Common myeloid progenitor, CD34-positive (primary cell): ENCODE measurements around the gene SOHLH1.

ENCODE experiments used
- CTCF ChIA-PET: fragments of 350-600 bp; sonication (Branson Sonifier 250); formaldehyde crosslinking; loops from one replicate; lab custom pipeline; 2021; ENCODE audit warnings: antibody characterized with exemption; lab: Charles Lee
- POLR2A ChIA-PET: fragments of 350-600 bp; sonication (Branson Sonifier 250); formaldehyde crosslinking; loops from one replicate; lab custom pipeline; 2021; ENCODE audit warnings: antibody characterized with exemption; lab: Charles Lee
- DNase-seq, 3 donors: peaks; one replicate each; pipeline versions ENCODE4 v3.0.0 to v3.0.0-alpha.2; 2013
- H3K27ac ChIP-seq, 2 experiments: 1 replicate in 1 of 2; 2 replicates in 1 of 2; pipeline ENCODE4 v1.7.0; 2013; ENCODE audit warnings: inconsistent platforms in 2 of 2, low read length in 2 of 2, mild to moderate bottlenecking in 2 of 2, low read depth in 1 of 2, moderate library complexity in 1 of 2; ENCODE audit not compliant: severe bottlenecking in 2 of 2, insufficient read depth in 1 of 2, poor library complexity in 1 of 2
- H3K27me3 ChIP-seq, 5 experiments: replicated peaks in 2 of 5; 1 replicate in 3 of 5; 2 replicates in 2 of 5; pipeline versions ENCODE4 v1.6.1 to v1.7.0; 2013; ENCODE audit warnings: low read length in 4 of 5, mild to moderate bottlenecking in 2 of 5, moderate library complexity in 2 of 5, inconsistent platforms in 1 of 5; ENCODE audit not compliant: insufficient read depth in 5 of 5, control insufficient read depth in 4 of 5
- H3K36me3 ChIP-seq, 4 experiments: 1 replicate in 2 of 4; 2 replicates in 2 of 4; pipeline versions ENCODE4 v1.6.1 to v1.7.0; 2013; ENCODE audit warnings: low read length in 3 of 4, control low read depth in 1 of 4, mild to moderate bottlenecking in 1 of 4; ENCODE audit not compliant: control insufficient read depth in 4 of 4, insufficient read depth in 4 of 4
- H3K4me1 ChIP-seq, 4 experiments: 1 replicate in 3 of 4; 2 replicates in 1 of 4; pipeline versions ENCODE4 v1.6.1 to v1.7.1; 2013; ENCODE audit warnings: low read length in 3 of 4, mild to moderate bottlenecking in 3 of 4, control low read depth in 1 of 4, inconsistent platforms in 1 of 4, moderate library complexity in 1 of 4; ENCODE audit not compliant: control insufficient read depth in 4 of 4, insufficient read depth in 4 of 4; ENCODE audit errors: control extremely low read depth in 1 of 4
- H3K4me3 ChIP-seq, 7 experiments: 1 replicate in 4 of 7; 2 replicates in 3 of 7; pipeline versions ENCODE4 v1.5.1 to v1.7.0; 2013; ENCODE audit warnings: mild to moderate bottlenecking in 7 of 7, low read length in 6 of 7, moderate library complexity in 6 of 7, inconsistent platforms in 2 of 7, low read depth in 2 of 7, control low read depth in 1 of 7; ENCODE audit not compliant: insufficient read depth in 4 of 7, control insufficient read depth in 1 of 7; ENCODE audit errors: extremely low read depth in 1 of 7
- H3K9me3 ChIP-seq, 5 experiments: 1 replicate in 4 of 5; 2 replicates in 1 of 5; pipeline versions ENCODE4 v1.6.1 to v1.7.1; 2013; ENCODE audit warnings: low read length in 4 of 5, mild to moderate bottlenecking in 2 of 5, inconsistent platforms in 1 of 5, low read depth in 1 of 5, moderate library complexity in 1 of 5; ENCODE audit not compliant: control insufficient read depth in 4 of 5, insufficient read depth in 2 of 5; ENCODE audit errors: control extremely low read depth in 1 of 5
- WGBS: methylation state at CpG from one replicate; pipeline ENCODE4 v1.1.5; 2013; ENCODE audit not compliant: insufficient coverage; 5-methylcytosine and 5-hydroxymethylcytosine counted together

The SOHLH1 gene

GRCh38 chr9:135736979-135737839 is 37.9 kb upstream of the SOHLH1 start:
- Histone ChIP-seq H3K9me3 (peaks cover 0 to 3% (median 0%) of the 10 kb centered on the region in 5 experiments), H3K27ac (no peak overlapping the region), H3K4me1 (no peaks in the 10 kb centered on the region), H3K27me3 (peaks cover 0 to 65% (median 11%) of the 10 kb centered on the region in 5 experiments), H3K36me3 (no peaks in the 10 kb centered on the region), H3K4me3 (no peak overlapping the region)
- CTCF ChIA-PET, result no interaction called here
- no peak for DNase-seq
- POLR2A ChIA-PET, result no interaction called here
- WGBS, result 73% methylated on average over 21 of the region's 23 CpGs

GRCh38 chr9:135736272-135736978 is 37.1 kb upstream of the SOHLH1 start:
- H3K9me3 ChIP-seq, result peaks cover 0 to 8% (median 3%) of the 10 kb centered on the region in 5 experiments
- H3K36me3 ChIP-seq, result no peaks in the 10 kb centered on the region
- H3K27ac ChIP-seq, result no peak overlapping the region
- DNase-seq, result no peak
- POLR2A ChIA-PET, result no interaction called here
- no peak overlapping the region for H3K4me3 ChIP-seq
- peaks cover 0 to 65% (median 9%) of the 10 kb centered on the region in 5 experiments for H3K27me3 ChIP-seq
- CTCF ChIA-PET, result no interaction called here
- WGBS, result 5% methylated on average over 40 of the region's 78 CpGs
- H3K4me1 ChIP-seq, result no peaks in the 10 kb centered on the region

- Histone ChIP-seq H3K4me3 (no peak overlapping the region), H3K9me3 (peaks cover 0 to 9% (median 7%) of the 10 kb centered on the region in 5 experiments), H3K27ac (no peak overlapping the region), H3K36me3 (no peaks in the 10 kb centered on the region), H3K4me1 (no peaks in the 10 kb centered on the region), H3K27me3 (peaks cover 0 to 69% (median 8%) of the 10 kb centered on the region in 5 experiments)
- ChIA-PET CTCF (no interaction called here), POLR2A (no interaction called here)
- WGBS, result 76% methylated on average over 26 of the region's 27 CpGs
- DNase-seq, result no peak
Observed at GRCh38 chr9:135734616-135735144, 35.4 kb upstream of the SOHLH1 start.

GRCh38 chr9:135732569-135733257 is 33.4 kb upstream of the SOHLH1 start:
- peaks cover 0 to 70% (median 8%) of the 10 kb centered on the region in 5 experiments for H3K27me3 ChIP-seq

GRCh38 chr9:135731454-135731853 is 32.2 kb upstream of the SOHLH1 start:
- ChIA-PET POLR2A (no interaction called here), CTCF (no interaction called here)
- peaks cover 0 to 9% (median 7%) of the 10 kb centered on the region in 5 experiments for H3K9me3 ChIP-seq
- H3K36me3 ChIP-seq, result no peaks in the 10 kb centered on the region
- over 99% methylated on average over 12 of the region's 12 CpGs for WGBS
- H3K4me1 ChIP-seq, result no peaks in the 10 kb centered on the region
- no peak overlapping the region for H3K27ac ChIP-seq
- no peak overlapping the region for H3K4me3 ChIP-seq
- H3K27me3 ChIP-seq, result peaks cover 0 to 70% (median 8%) of the 10 kb centered on the region in 5 experiments
- DNase-seq, result no peak

More at GRCh38 chr9:135732569-135733257, 33.4 kb upstream of the SOHLH1 start:
- Histone ChIP-seq H3K27ac (no peak overlapping the region), H3K36me3 (no peaks in the 10 kb centered on the region), H3K9me3 (peaks cover 0 to 9% (median 7%) of the 10 kb centered on the region in 5 experiments), H3K4me1 (no peaks in the 10 kb centered on the region), H3K4me3 (no peak overlapping the region)
- 40% methylated on average over 4 of the region's 6 CpGs for WGBS
- ChIA-PET POLR2A (no interaction called here), CTCF (no interaction called here)
- peak; percentile 12 to 29 (median 24) for DNase-seq

GRCh38 chr9:135729480-135729879 is 30.2 kb upstream of the SOHLH1 start:
- no peak overlapping the region for H3K27ac ChIP-seq
- DNase-seq, result no peak
- ChIA-PET POLR2A (no interaction called here), CTCF (no interaction called here)
- no peaks in the 10 kb centered on the region for H3K4me1 ChIP-seq
- 87% methylated on average over 13 of the region's 13 CpGs for WGBS
- H3K9me3 ChIP-seq, result peaks cover 0 to 9% (median 7%) of the 10 kb centered on the region in 5 experiments
- peaks cover 0 to 65% (median 4%) of the 10 kb centered on the region in 5 experiments for H3K27me3 ChIP-seq
- H3K36me3 ChIP-seq, result no peaks in the 10 kb centered on the region
- H3K4me3 ChIP-seq, result no peak overlapping the region
